Activated B cell treated with CpG ODN at 0.5 μM for 24 hours (primary cell): ENCODE measurements around the gene CTNNAL1. TPM values are rescaled to one million over a fixed set of nuclear protein-coding genes. Genes with fewer than 3 reads are reported as not detected.

Source experiments
- ATAC-seq: fragments of 200-7000 bp; cut with Tn5 transposase; one replicate; pipeline ENCODE4 v1.10.0; 2021; ENCODE audit warnings: low read depth, mild to moderate bottlenecking, moderate library complexity
- CTCF ChIA-PET: fragments of 350-600 bp; sonication (Branson Sonifier 250); formaldehyde crosslinking; loops from one replicate; lab custom pipeline; 2021; ENCODE audit warnings: antibody characterized with exemption; lab: Charles Lee
- POLR2A ChIA-PET: fragments of 350-600 bp; sonication (Branson Sonifier 250); formaldehyde crosslinking; loops from one replicate; lab custom pipeline; 2021; ENCODE audit warnings: antibody characterized with exemption; lab: Charles Lee
- DNase-seq: peaks from one replicate; pipeline ENCODE4 v3.0.0; 2022
- H3K27ac Mint-ChIP-seq: one replicate; pipeline ENCODE4 v1.8.0; 2020; ENCODE audit warnings: mixed read lengths
- H3K27me3 Mint-ChIP-seq: one replicate; pipeline ENCODE4 v1.8.0; 2021; ENCODE audit warnings: mixed read lengths
- H3K36me3 Mint-ChIP-seq: one replicate; pipeline ENCODE4 v1.8.0; 2021; ENCODE audit warnings: low read depth, mixed read lengths
- H3K4me1 Mint-ChIP-seq: one replicate; pipeline ENCODE4 v1.8.0; 2021; ENCODE audit warnings: mixed read lengths
- H3K4me3 Mint-ChIP-seq: one replicate; pipeline ENCODE4 v1.8.0; 2020; ENCODE audit warnings: mild to moderate bottlenecking, mixed read lengths
- H3K9me3 Mint-ChIP-seq: one replicate; pipeline ENCODE4 v1.8.0; 2020; ENCODE audit warnings: mixed read lengths
- intact Hi-C: fragments of 100-400 bp; cut with micrococcal nuclease; formaldehyde crosslinking; loops from one replicate; pipeline ENCODE4 v1.15.1; 2024
- total RNA-seq: library from RNA; stranded (reverse); gene quantifications from 2 replicates; pipeline ENCODE4 v1.2.3, GENCODE V29; 2022
- TF ChIP-seq, protein P1 (sequence below): fragments of 200-600 bp; IDR thresholded peaks from one replicate; pipeline ENCODE4 v1.8.0; 2022; ENCODE audit warnings: antibody characterized with exemption, mild to moderate bottlenecking

CTNNAL1 gene
- total RNA-seq, 1 donor from 2014 or later, result 1.9 TPM

DNA sequence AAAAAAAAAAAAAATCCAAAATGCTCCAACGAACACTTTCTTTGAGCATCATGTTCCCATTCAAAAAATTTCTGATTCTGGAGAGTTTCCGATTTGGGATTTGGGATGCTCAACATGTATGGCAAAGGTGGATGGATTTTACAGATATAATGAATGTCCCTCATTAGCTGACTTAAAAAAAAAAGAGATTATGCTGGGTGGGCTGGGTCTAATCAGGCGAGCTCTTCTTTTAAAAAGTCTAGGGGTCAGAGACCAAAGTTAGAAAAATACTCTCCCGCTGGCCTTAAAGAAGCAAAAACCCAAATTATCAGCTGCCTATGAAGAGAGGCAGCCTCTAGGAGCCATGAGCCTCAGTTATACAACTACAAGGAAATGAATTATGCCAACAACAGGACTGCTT, 15.2 kb upstream of the CTNNAL1 start:
- ATAC-seq (no peak), DNase-seq (no peak)
- Mint-ChIP-seq H3K4me3 (no peak overlapping the region), H3K36me3 (peaks cover 54% of the 10 kb centered on the region), H3K4me1 (no peaks in the 10 kb centered on the region), H3K27ac (no peak overlapping the region), H3K27me3 (no peaks in the 10 kb centered on the region), H3K9me3 (no peaks in the 10 kb centered on the region)
- TF ChIP-seq, protein P1, sequence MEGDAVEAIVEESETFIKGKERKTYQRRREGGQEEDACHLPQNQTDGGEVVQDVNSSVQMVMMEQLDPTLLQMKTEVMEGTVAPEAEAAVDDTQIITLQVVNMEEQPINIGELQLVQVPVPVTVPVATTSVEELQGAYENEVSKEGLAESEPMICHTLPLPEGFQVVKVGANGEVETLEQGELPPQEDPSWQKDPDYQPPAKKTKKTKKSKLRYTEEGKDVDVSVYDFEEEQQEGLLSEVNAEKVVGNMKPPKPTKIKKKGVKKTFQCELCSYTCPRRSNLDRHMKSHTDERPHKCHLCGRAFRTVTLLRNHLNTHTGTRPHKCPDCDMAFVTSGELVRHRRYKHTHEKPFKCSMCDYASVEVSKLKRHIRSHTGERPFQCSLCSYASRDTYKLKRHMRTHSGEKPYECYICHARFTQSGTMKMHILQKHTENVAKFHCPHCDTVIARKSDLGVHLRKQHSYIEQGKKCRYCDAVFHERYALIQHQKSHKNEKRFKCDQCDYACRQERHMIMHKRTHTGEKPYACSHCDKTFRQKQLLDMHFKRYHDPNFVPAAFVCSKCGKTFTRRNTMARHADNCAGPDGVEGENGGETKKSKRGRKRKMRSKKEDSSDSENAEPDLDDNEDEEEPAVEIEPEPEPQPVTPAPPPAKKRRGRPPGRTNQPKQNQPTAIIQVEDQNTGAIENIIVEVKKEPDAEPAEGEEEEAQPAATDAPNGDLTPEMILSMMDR, result no peak
- POLR2A ChIA-PET, result no interaction called here
- CTCF ChIA-PET, result no interaction called here
- intact Hi-C loops, result no loop called here

DNA sequence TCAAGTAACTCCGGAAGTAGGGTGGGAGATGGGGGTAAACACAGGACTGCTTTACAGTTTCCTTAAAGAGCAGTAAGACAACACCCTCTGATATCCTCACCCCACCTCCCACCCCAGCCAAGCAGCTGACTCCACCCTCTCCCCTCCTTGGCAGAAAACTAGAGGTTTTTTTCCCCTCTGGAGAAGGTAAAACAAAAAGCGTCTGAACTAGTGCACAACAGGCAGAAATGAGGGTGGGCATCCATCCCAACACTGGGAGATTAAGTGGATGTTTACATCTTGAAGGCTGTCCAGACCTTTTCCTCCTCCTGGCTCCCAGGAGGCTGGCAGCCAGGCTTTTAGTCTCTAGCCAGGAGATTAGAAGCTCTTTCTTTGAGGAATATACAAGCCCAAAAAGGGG, 13.9 kb upstream of the CTNNAL1 start:
- TF ChIP-seq, protein P1, result no peak
- Mint-ChIP-seq H3K36me3 (peaks cover 49% of the 10 kb centered on the region), H3K4me1 (no peaks in the 10 kb centered on the region), H3K4me3 (no peak overlapping the region), H3K27ac (no peak overlapping the region), H3K9me3 (no peaks in the 10 kb centered on the region), H3K27me3 (no peaks in the 10 kb centered on the region)
- POLR2A ChIA-PET, result interaction anchor here (0.6 kb wide), 1 partner anchor 9 kb away, joined by 3 read pairs; no protein-coding TSS in a partner anchor
- intact Hi-C loops, result no loop called here
- CTCF ChIA-PET, result no interaction called here
- DNase-seq (no peak), ATAC-seq (no peak)

- ChIA-PET POLR2A (no interaction called here), CTCF (no interaction called here)
- TF ChIP-seq, protein P1, result no peak
- no peak overlapping the region for H3K4me3 Mint-ChIP-seq
- no peaks in the 10 kb centered on the region for H3K4me1 Mint-ChIP-seq
- H3K36me3 Mint-ChIP-seq, result peaks cover 44% of the 10 kb centered on the region
- H3K27me3 Mint-ChIP-seq, result no peaks in the 10 kb centered on the region
- intact Hi-C loops, result no loop called here
- H3K9me3 Mint-ChIP-seq, result no peaks in the 10 kb centered on the region
- ATAC-seq (no peak), DNase-seq (no peak)
- H3K27ac Mint-ChIP-seq, result no peak overlapping the region
Measured at GRCh38 chr9:109026306-109026705, 13.0 kb upstream of the CTNNAL1 start.

DNA sequence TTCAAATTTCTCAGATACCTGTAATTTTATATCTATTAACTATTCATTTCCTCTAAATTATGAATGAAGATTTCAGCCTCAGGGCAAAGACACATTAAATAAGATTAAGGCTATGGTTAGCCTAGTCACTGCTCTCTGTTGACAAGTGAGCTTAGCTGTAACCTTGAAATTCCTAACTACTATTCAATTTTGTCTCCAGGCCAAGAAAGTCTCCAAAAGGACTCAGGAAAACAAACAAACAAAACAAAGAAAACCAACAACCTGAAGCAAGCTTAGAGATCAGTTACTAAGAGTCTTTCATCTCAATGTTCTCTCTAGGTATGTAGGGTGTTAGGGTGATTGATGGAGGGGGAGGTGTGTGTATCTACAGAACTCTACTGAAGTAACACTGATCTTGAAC, 9.6 kb upstream of the CTNNAL1 start:
- Mint-ChIP-seq H3K36me3 (peaks cover 50% of the 10 kb centered on the region), H3K4me3 (no peak overlapping the region), H3K27ac (no peak overlapping the region), H3K4me1 (peaks cover 2% of the 10 kb centered on the region), H3K9me3 (no peaks in the 10 kb centered on the region), H3K27me3 (no peaks in the 10 kb centered on the region)
- CTCF ChIA-PET, result no interaction called here
- intact Hi-C loops, result no loop called here
- TF ChIP-seq, protein P1, result no peak
- DNase-seq (no peak), ATAC-seq (no peak)
- POLR2A ChIA-PET, result no interaction called here

- TF ChIP-seq, protein P1, result no peak
- no peak for DNase-seq
- ChIA-PET POLR2A (no interaction called here), CTCF (no interaction called here)
- H3K36me3 Mint-ChIP-seq, result peaks cover 36% of the 10 kb centered on the region
- H3K27me3 Mint-ChIP-seq, result no peaks in the 10 kb centered on the region
- ATAC-seq, result no peak
- H3K9me3 Mint-ChIP-seq, result no peaks in the 10 kb centered on the region
- H3K4me3 Mint-ChIP-seq, result no peak overlapping the region
- peaks cover 16% of the 10 kb centered on the region for H3K4me1 Mint-ChIP-seq
- no peak overlapping the region for H3K27ac Mint-ChIP-seq
- intact Hi-C loops, result no loop called here
Measured at GRCh38 chr9:109020581-109021511, 7.5 kb upstream of the CTNNAL1 start.
